Activated CD8-positive, alpha-beta memory T cell treated with anti-CD3 and anti-CD28 coated beads, Interleukin-2, amount 50 U/mL, for 1 hour (primary cell): ENCODE data around the gene DPEP2NB.
"Not testable (repeated sequence)": the region's sequence is repeated elsewhere in the genome, so short reads cannot be mapped to it uniquely, and the experiment has no call there.

Experiments
- DNase-seq: peaks from one replicate; pipeline ENCODE4 v3.0.0-alpha.2; 2020; ENCODE audit errors: extremely low read depth

The DPEP2NB gene

GRCh38 chr16:68013440-68013839, 2.3 kb downstream of the DPEP2NB start:
- no peak for DNase-seq

GRCh38 chr16:68009872-68010271, 5.8 kb downstream of the DPEP2NB start:
- not testable (repeated sequence) for DNase-seq

GRCh38 chr16:68009157-68009735, 6.5 kb downstream of the DPEP2NB start:
- no peak for DNase-seq

GRCh38 chr16:68005786-68006286, 9.9 kb downstream of the DPEP2NB start:
- DNase-seq: peak; percentile 24

GRCh38 chr16:68005211-68005610, 10.5 kb downstream of the DPEP2NB start:
- DNase-seq: no peak

- DNase-seq: no peak
Measured at GRCh38 chr16:68003031-68003430, 12.7 kb downstream of the DPEP2NB start.

GRCh38 chr16:68000450-68000849, 15.3 kb downstream of the DPEP2NB start:
- DNase-seq: no peak

GRCh38 chr16:67999985-68000384, 15.7 kb downstream of the DPEP2NB start:
- DNase-seq: no peak

- peak; percentile 20 for DNase-seq
Measured at GRCh38 chr16:67998779-67999688, 16.7 kb downstream of the DPEP2NB start, which contains the start of gene DPEP2. DPEP2 (minus strand) TSS chr16:67999484; CDS start chr16:67993212, 6,272 bp downstream.

- DNase-seq: not testable (repeated sequence)
Measured at GRCh38 chr16:67998231-67998778, 17.4 kb downstream of the DPEP2NB start.

- no peak for DNase-seq
Measured at GRCh38 chr16:67996666-67997065, 19.0 kb downstream of the DPEP2NB start.

- no peak for DNase-seq
Measured at GRCh38 chr16:67995423-67995822, 20.3 kb downstream of the DPEP2NB start.

GRCh38 chr16:67994040-67994408, 21.7 kb downstream of the DPEP2NB start:
- not testable (repeated sequence) for DNase-seq

- DNase-seq: peak; percentile 49
Measured at GRCh38 chr16:67993207-67994039, 22.3 kb downstream of the DPEP2NB start.

GRCh38 chr16:67992661-67993206, 23.0 kb downstream of the DPEP2NB start:
- no peak for DNase-seq

- DNase-seq: no peak
Measured at GRCh38 chr16:67990018-67990386, 25.7 kb downstream of the DPEP2NB start.

- DNase-seq: no peak
Measured at GRCh38 chr16:67989322-67990017, 26.2 kb downstream of the DPEP2NB start.

- no peak for DNase-seq
Measured at GRCh38 chr16:67988675-67989074, 27.0 kb downstream of the DPEP2NB start.

GRCh38 chr16:67987460-67988160, 28.1 kb downstream of the DPEP2NB start:
- no peak for DNase-seq

GRCh38 chr16:67986949-67987348, 28.8 kb downstream of the DPEP2NB start:
- DNase-seq: no peak
